Measurements from ENCODE around the gene MEF2D. TPM values are rescaled to one million over a fixed set of nuclear protein-coding genes. Genes with fewer than 3 reads are reported as not detected.

Gene MEF2D
- total and polyA plus RNA-seq, 2 donors (not counting 1 experiment from before 2014, with no cell fraction given): 65.6 to 128 TPM

- peak overlapping the region; percentile 90 for H3K4me3 Mint-ChIP-seq
- peaks cover 49 to 65% of the 10 kb centered on the region in 2 donors for H3K4me1 ChIP-seq (ENCODE audit: control insufficient read depth in 2 of 2, insufficient read depth in 2 of 2, low read length in 2 of 2)
- peak overlapping the region; percentile 50 for H2AFZ ChIP-seq (ENCODE audit: insufficient read depth, low read depth, low read length, poor library complexity, severe bottlenecking)
- H3K9me3 ChIP-seq (ENCODE audit: control extremely low read depth in 1 of 3, control insufficient read depth in 2 of 3, insufficient read depth in 1 of 3, low read length in 2 of 3): peaks cover 0 to 5% (median 0%) of the 10 kb centered on the region in 3 donors
- TF ChIP-seq CTCF (IDR thresholded peaks at IDR 0.05): no peak
- TF ChIP-seq EZH2 (IDR thresholded peaks at IDR 0.05; ENCODE audit: borderline replicate concordance, insufficient read depth, low read depth, low read length, poor library complexity, severe bottlenecking): no peak
- H3K27me3 ChIP-seq (replicated peaks in 1 of 4; ENCODE audit: control extremely low read depth in 1 of 4, control insufficient read depth in 3 of 4, insufficient read depth in 4 of 4, low read length in 3 of 4): no peaks in the 10 kb centered on the region
- no peak overlapping the region for H3K9ac ChIP-seq (ENCODE audit: low read length)
- peaks cover 13% of the 10 kb centered on the region for H4K20me1 ChIP-seq (ENCODE audit: control insufficient read depth, insufficient read depth, low read length, poor library complexity, severe bottlenecking)
- no peaks in the 10 kb centered on the region for H3K27me3 Mint-ChIP-seq
- CTCF ChIA-PET: interaction anchor here (0.6 to 11.7 kb wide), 7 partner anchors 9 to 118 kb away, joined by 3 to 383 read pairs (median 3); no protein-coding TSS in a partner anchor
- peak overlapping the region; percentile 94 for H3K4me2 ChIP-seq (replicated peaks; ENCODE audit: low read depth, low read length, poor library complexity, severe bottlenecking)
- ATAC-seq (ENCODE audit: low read depth) (no peak), DNase-seq (no peak)
- POLR2A ChIA-PET: interaction anchor here (1.2 to 8.3 kb wide), 6 partner anchors 16 to 88 kb away, joined by 3 to 193 read pairs (median 12); partner anchors contain the start of gene NAXE
- 72% methylated on average over 4 of the region's 5 CpGs for WGBS (ENCODE audit: insufficient coverage)
- H3K27ac ChIP-seq (ENCODE audit: low read length in 2 of 2): peak overlapping the region; percentile 94 to 96
- H3K36me3 ChIP-seq (replicated peaks in 1 of 2; ENCODE audit: control extremely low read depth in 1 of 2, control insufficient read depth in 1 of 2, extremely low read depth in 1 of 2, insufficient read depth in 2 of 2, low read length in 1 of 2): no peaks in the 10 kb centered on the region
- H3K4me3 ChIP-seq (ENCODE audit: control extremely low read depth in 1 of 5, extremely low read depth in 1 of 5, insufficient read depth in 1 of 5, low read depth in 2 of 5, low read length in 4 of 5): peak overlapping the region in 1 of 5 experiments; percentile 40
- intact Hi-C loops (cut with micrococcal nuclease): loop anchor here (2.0 to 10.0 kb wide), 3 partner anchors 223 to 1179 kb away; partner anchors contain the start of genes ISG20L2, METTL25B and RUSC1
- H3K9me3 Mint-ChIP-seq (ENCODE audit: insufficient read depth): no peaks in the 10 kb centered on the region
- H3K79me2 ChIP-seq (ENCODE audit: control insufficient read depth, insufficient read depth, low read length): peaks cover 38% of the 10 kb centered on the region
- H3K27ac Mint-ChIP-seq: peak overlapping the region; percentile 99
- peaks cover 71% of the 10 kb centered on the region for H3K4me1 Mint-ChIP-seq
Observed at GRCh38 chr1:156503698-156504437, 3.3 kb upstream of the MEF2D start.
